IMR-90 (cell line): ENCODE results near the gene CES3. TPM values are rescaled to one million over a fixed set of nuclear protein-coding genes. Genes with fewer than 3 reads are reported as not detected.

Source experiments
- ATAC-seq: fragments of 200-7000 bp; cut with Tn5 transposase; 2 replicates; pipeline ENCODE4 v1.9.1; 2020; ENCODE audit warnings: low read depth, mild to moderate bottlenecking, moderate library complexity
- BruUV-seq: library from RNA; stranded (reverse); fragments of 400-500 nt; replicated peaks from 2 replicates; lab custom pipeline; 2021; lab: Mats Ljungman, UMichigan
- CTCF ChIA-PET: fragments of 300-600 bp; formaldehyde crosslinking; extraction: SDS; loops from one replicate; lab custom pipeline; 2021; ENCODE audit warnings: antibody characterized with exemption; lab: Yijun Ruan, JAX
- POLR2A ChIA-PET: fragments of 300-600 bp; sonication (Branson Sonifier 250); formaldehyde crosslinking; loops from one replicate; lab custom pipeline; 2022; ENCODE audit warnings: antibody characterized with exemption; ENCODE audit not compliant: unreplicated experiment; lab: Charles Lee
- DNase-seq: peaks from one replicate; pipeline ENCODE4 v3.0.0; 2013
- H2AFZ ChIP-seq: replicated peaks from 2 replicates; pipeline ENCODE3; 2013; ENCODE audit warnings: low read length, mild to moderate bottlenecking; ENCODE audit not compliant: poor library complexity
- H2AK5ac ChIP-seq: 2 replicates; pipeline ENCODE4 v1.6.1; 2013; ENCODE audit warnings: low read depth, low read length, inconsistent platforms
- H2AK9ac ChIP-seq: replicated peaks from 2 replicates; pipeline ENCODE3; 2013; ENCODE audit warnings: mild to moderate bottlenecking, low read depth, low read length, moderate library complexity; ENCODE audit not compliant: poor library complexity
- H2BK120ac ChIP-seq: 2 replicates; pipeline ENCODE4 v1.6.1; 2013; ENCODE audit warnings: low read depth, low read length, inconsistent platforms
- H2BK15ac ChIP-seq: 3 replicates; pipeline ENCODE4 v1.6.1; 2013; ENCODE audit warnings: low read depth, low read length, inconsistent platforms
- H2BK20ac ChIP-seq: 2 replicates; pipeline ENCODE4 v1.6.1; 2013; ENCODE audit warnings: low read depth, mild to moderate bottlenecking, inconsistent platforms, low read length, moderate library complexity
- H2BK5ac ChIP-seq: 2 replicates; pipeline ENCODE4 v1.6.1; 2013; ENCODE audit warnings: mild to moderate bottlenecking, low read depth, low read length, inconsistent platforms; ENCODE audit not compliant: poor library complexity, severe bottlenecking
- H3K14ac ChIP-seq: replicated peaks from 2 replicates; pipeline ENCODE4 v1.6.1; 2013; ENCODE audit warnings: low read depth, low read length, inconsistent platforms
- H3K18ac ChIP-seq: 2 replicates; pipeline ENCODE4 v1.6.1; 2013; ENCODE audit warnings: low read depth, low read length, control low read depth
- H3K23ac ChIP-seq: 2 replicates; pipeline ENCODE4 v1.6.1; 2013; ENCODE audit warnings: low read depth, low read length, inconsistent platforms
- H3K27ac ChIP-seq: 2 replicates; pipeline ENCODE4 v1.5.1; 2013; ENCODE audit warnings: mild to moderate bottlenecking, control low read depth, low read length; ENCODE audit not compliant: insufficient read depth
- H3K27me3 ChIP-seq: 2 replicates; pipeline ENCODE4 v1.6.1; 2013; ENCODE audit warnings: low read length; ENCODE audit not compliant: control insufficient read depth, insufficient read depth
- H3K36me3 ChIP-seq: 2 replicates; pipeline ENCODE4 v1.6.1; 2013; ENCODE audit warnings: low read length, mixed read lengths; ENCODE audit not compliant: control insufficient read depth, insufficient read depth
- H3K4ac ChIP-seq: 2 replicates; pipeline ENCODE4 v1.6.1; 2013; ENCODE audit warnings: low read depth, low read length, inconsistent platforms
- H3K4me1 ChIP-seq: 2 replicates; pipeline ENCODE4 v1.6.1; 2013; ENCODE audit warnings: low read length, mixed read lengths; ENCODE audit not compliant: control insufficient read depth, insufficient read depth
- H3K4me2 ChIP-seq: 2 replicates; pipeline ENCODE4 v1.6.1; 2013; ENCODE audit warnings: low read depth, mild to moderate bottlenecking, control low read depth, low read length, moderate library complexity
- H3K4me3 ChIP-seq: 2 replicates; pipeline ENCODE4 v1.5.1; 2013; ENCODE audit warnings: low read depth, mild to moderate bottlenecking, control low read depth, low read length, moderate library complexity; ENCODE audit not compliant: insufficient read depth
- H3K56ac ChIP-seq: 2 replicates; pipeline ENCODE4 v1.6.1; 2013; ENCODE audit warnings: low read length, inconsistent platforms; ENCODE audit not compliant: insufficient read depth; ENCODE audit errors: extremely low read depth
- H3K79me1 ChIP-seq, 2 experiments: 2 replicates each; pipeline ENCODE4 v1.6.1; 2013; ENCODE audit warnings: low read length in 2 of 2, inconsistent platforms in 1 of 2, low read depth in 1 of 2
- H3K9ac ChIP-seq: 2 replicates; pipeline ENCODE4 v1.6.1; 2013; ENCODE audit warnings: low read depth, low read length, control low read depth
- H3K9me1 ChIP-seq: 2 replicates; pipeline ENCODE4 v1.6.1; 2013; ENCODE audit warnings: low read length, inconsistent platforms; ENCODE audit not compliant: insufficient read depth
- H3K9me3 ChIP-seq: 2 replicates; pipeline ENCODE4 v1.6.1; 2013; ENCODE audit warnings: low read length; ENCODE audit not compliant: control insufficient read depth, insufficient read depth
- H4K20me1 ChIP-seq: 2 replicates; pipeline ENCODE4 v1.6.1; 2013; ENCODE audit warnings: low read length, inconsistent platforms; ENCODE audit not compliant: insufficient read depth
- H4K5ac ChIP-seq: 2 replicates; pipeline ENCODE4 v1.6.1; 2013; ENCODE audit warnings: mild to moderate bottlenecking, low read depth, low read length, control low read depth
- H4K8ac ChIP-seq, 2 experiments: 2 replicates each; pipeline ENCODE4 v1.6.1; 2013; ENCODE audit warnings: low read depth in 2 of 2, low read length in 2 of 2, control low read depth in 1 of 2, inconsistent platforms in 1 of 2
- H4K91ac ChIP-seq: 2 replicates; pipeline ENCODE4 v1.6.1; 2013; ENCODE audit warnings: low read depth, low read length, inconsistent platforms; ENCODE audit not compliant: insufficient read depth
- BHLHE40 ChIP-seq: fragments of 150-350 bp; IDR thresholded peaks from 2 replicates; pipeline ENCODE4 v1.6.1; 2016; ENCODE audit warnings: mild to moderate bottlenecking, low read depth, low read length
- CHD1 ChIP-seq: IDR thresholded peaks from 2 replicates; pipeline ENCODE4 v1.6.1; 2012; ENCODE audit warnings: low read depth, low read length, improper control_type of control experiment
- CTCF ChIP-seq: conservative IDR thresholded peaks from 2 replicates; pipeline ENCODE4 v1.5.1; 2012; ENCODE audit warnings: mild to moderate bottlenecking, low read depth, low read length, improper control_type of control experiment
- RAD21 ChIP-seq: IDR thresholded peaks from 2 replicates; pipeline ENCODE4 v1.6.1; 2012; ENCODE audit warnings: low read length, improper control_type of control experiment
- USF2 ChIP-seq: fragments of 150-350 bp; IDR thresholded peaks from 2 replicates; pipeline ENCODE4 v1.6.1; 2017; ENCODE audit warnings: mild to moderate bottlenecking, antibody characterized with exemption, low read length, low read depth
- WGBS, 2 experiments: methylation state at CpG; one replicate each; pipeline versions ENCODE4 v1.1.5 to v1.1.7; 2013; ENCODE audit warnings: missing lambda C conversion rate in 2 of 2; ENCODE audit not compliant: insufficient read length in 1 of 2; ENCODE audit errors: extremely low coverage in 2 of 2; 5-methylcytosine and 5-hydroxymethylcytosine counted together
- dilution Hi-C: fragments of 300-500 bp; cut with HindIII; formaldehyde crosslinking; loops from one replicate; pipeline ENCODE4 v1.14.3; 2018; ENCODE audit warnings: low sequenced_read_pairs; ENCODE audit not compliant: unreplicated experiment
- in situ Hi-C: fragments of 300-500 bp; cut with MboI; formaldehyde crosslinking; loops from 3 replicates; pipeline ENCODE4 v1.14.3; 2019; ENCODE audit warnings: low sequenced_read_pairs, inconsistent platforms, mixed read lengths
- intact Hi-C: fragments of 100-400 bp; cut with micrococcal nuclease; formaldehyde crosslinking; loops from 2 replicates; pipeline ENCODE4 v1.10.0; 2022
- polyA plus RNA-seq, 3 experiments: library from polyadenylated mRNA; depleted of rRNA; stranded (reverse); fragments of >200 nt; gene quantifications; 2 replicates each; pipeline ENCODE4 v1.2.3, GENCODE V29; 2012; ENCODE audit warnings: low replicate concordance in 1 of 3
- total RNA-seq: library from RNA; depleted of rRNA; stranded (reverse); fragments of >200 nt; gene quantifications from 2 replicates; pipeline ENCODE4 v1.2.3, GENCODE V29; 2012

The CES3 gene
- total and polyA plus RNA-seq, 2 of the 4 experiments (the other 2 are of a cell fraction): 0.03 TPM; not detected in 1

GRCh38 chr16:66920924-66921680 is 40.0 kb upstream of the CES3 start:
- dilution Hi-C loops: no loop called here
- H3K27me3 ChIP-seq: peaks cover 32% of the 10 kb centered on the region
- CTCF ChIA-PET: no interaction called here

More at GRCh38 chr16:66920924-66921680, 40.0 kb upstream of the CES3 start:
- no peak for DNase-seq
- POLR2A ChIA-PET: no interaction called here
- no peak overlapping the region for H3K4me2 ChIP-seq
- H3K9ac ChIP-seq: no peak overlapping the region
- no peak overlapping the region for H4K91ac ChIP-seq
- no peaks in the 10 kb centered on the region for H3K79me1 ChIP-seq
- WGBS, 2 experiments: 60% methylated on average over 1 of the region's 9 CpGs; no CpG with 5 or more reads in 1 of the 2 experiments
- no peak for ATAC-seq
- no peak for TF ChIP-seq CHD1
- no peak for TF ChIP-seq USF2
- TF ChIP-seq CTCF: no peak
- TF ChIP-seq BHLHE40: no peak
- TF ChIP-seq RAD21: no peak
- no peak overlapping the region for H2AK9ac ChIP-seq
- H3K18ac ChIP-seq: no peak overlapping the region
- intact Hi-C loops: no loop called here
- H3K4ac ChIP-seq: no peak overlapping the region
- H2AK5ac ChIP-seq: no peak overlapping the region
- H4K20me1 ChIP-seq: no peaks in the 10 kb centered on the region
- H3K4me1 ChIP-seq: peaks cover 5% of the 10 kb centered on the region
- no peaks in the 10 kb centered on the region for H3K9me3 ChIP-seq
- H3K9me1 ChIP-seq: no peaks in the 10 kb centered on the region
- H2AFZ ChIP-seq: no peak overlapping the region
- H3K56ac ChIP-seq: no peak overlapping the region
- no TSS peak for BruUV-seq
- no peak overlapping the region for H3K4me3 ChIP-seq
- no peak overlapping the region for H3K14ac ChIP-seq
- no peak overlapping the region for H3K23ac ChIP-seq
- no peak overlapping the region for H2BK5ac ChIP-seq
- H2BK15ac ChIP-seq: no peak overlapping the region
- in situ Hi-C loops: no loop called here
- no peak overlapping the region for H2BK120ac ChIP-seq
- H3K36me3 ChIP-seq: no peaks in the 10 kb centered on the region
- H3K27ac ChIP-seq: no peak overlapping the region
- H2BK20ac ChIP-seq: no peak overlapping the region
- no peak overlapping the region for H4K5ac ChIP-seq
- no peak overlapping the region for H4K8ac ChIP-seq
